ENCODE data around the gene UQCRC2.

DNA sequence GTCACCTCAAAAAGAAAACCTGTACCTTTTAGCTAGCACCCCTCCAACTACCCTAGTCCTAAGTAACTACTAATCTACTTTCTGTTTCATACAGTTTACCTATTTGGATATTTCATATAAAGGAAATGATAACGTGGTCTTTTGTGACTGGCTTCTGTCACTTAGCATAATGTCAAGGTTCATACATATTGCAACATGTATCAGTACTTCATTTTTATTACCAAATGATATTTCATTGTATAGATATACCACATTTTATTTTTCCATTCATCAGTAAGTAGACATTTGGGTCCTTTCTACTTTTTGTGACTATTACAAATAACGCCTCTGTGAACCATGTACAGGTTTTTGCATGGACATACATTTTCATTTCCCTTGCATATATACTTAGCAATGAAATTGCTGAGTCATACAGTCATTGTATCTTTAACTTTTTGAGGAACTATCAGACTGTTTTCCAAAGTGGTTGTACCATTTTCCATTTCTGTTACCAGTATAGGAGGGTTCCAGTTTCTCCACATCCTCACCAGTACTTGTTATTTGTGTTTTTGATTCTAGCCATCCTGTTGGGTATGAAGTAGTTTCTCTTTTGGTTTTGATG is 78.4 kb downstream of the UQCRC2 start:
- TF ChIP-seq, protein P1, sequence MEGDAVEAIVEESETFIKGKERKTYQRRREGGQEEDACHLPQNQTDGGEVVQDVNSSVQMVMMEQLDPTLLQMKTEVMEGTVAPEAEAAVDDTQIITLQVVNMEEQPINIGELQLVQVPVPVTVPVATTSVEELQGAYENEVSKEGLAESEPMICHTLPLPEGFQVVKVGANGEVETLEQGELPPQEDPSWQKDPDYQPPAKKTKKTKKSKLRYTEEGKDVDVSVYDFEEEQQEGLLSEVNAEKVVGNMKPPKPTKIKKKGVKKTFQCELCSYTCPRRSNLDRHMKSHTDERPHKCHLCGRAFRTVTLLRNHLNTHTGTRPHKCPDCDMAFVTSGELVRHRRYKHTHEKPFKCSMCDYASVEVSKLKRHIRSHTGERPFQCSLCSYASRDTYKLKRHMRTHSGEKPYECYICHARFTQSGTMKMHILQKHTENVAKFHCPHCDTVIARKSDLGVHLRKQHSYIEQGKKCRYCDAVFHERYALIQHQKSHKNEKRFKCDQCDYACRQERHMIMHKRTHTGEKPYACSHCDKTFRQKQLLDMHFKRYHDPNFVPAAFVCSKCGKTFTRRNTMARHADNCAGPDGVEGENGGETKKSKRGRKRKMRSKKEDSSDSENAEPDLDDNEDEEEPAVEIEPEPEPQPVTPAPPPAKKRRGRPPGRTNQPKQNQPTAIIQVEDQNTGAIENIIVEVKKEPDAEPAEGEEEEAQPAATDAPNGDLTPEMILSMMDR (conservative IDR thresholded peaks at IDR 0.05; ENCODE audit: low read length), result no peak
- no peak for TF ChIP-seq EZH2phosphoT487 (IDR thresholded peaks at IDR 0.05; ENCODE audit: borderline replicate concordance)

Data from Loucy (cell line).